CD4-positive, CD25-positive, alpha-beta regulatory T cell (primary cell): ENCODE results near the gene SYT1. TPM values are rescaled to one million over a fixed set of nuclear protein-coding genes. Genes with fewer than 3 reads are reported as not detected.

Source experiments
- ATAC-seq, 2 donors: fragments of 150-1000 bp; cut with Tn5 transposase; one replicate each; pipeline ENCODE4 v1.10.0; 2021; ENCODE audit warnings: low read depth in 2 of 2, moderate number of reproducible peaks in 2 of 2, moderate library complexity in 1 of 2
- DNase-seq, 3 donors: peaks; one replicate each; pipeline versions ENCODE4 v3.0.0 to v3.0.0-alpha.2; 2012 to 2022; ENCODE audit warnings: mixed read lengths in 1 of 3
- H3K27ac ChIP-seq: one replicate; pipeline ENCODE4 v1.7.0; 2013; ENCODE audit warnings: mild to moderate bottlenecking, low read length; ENCODE audit not compliant: insufficient read depth, poor library complexity, severe bottlenecking
- H3K27me3 ChIP-seq: one replicate; pipeline ENCODE4 v1.7.0; 2013; ENCODE audit warnings: low read length; ENCODE audit not compliant: control insufficient read depth, insufficient read depth
- H3K36me3 ChIP-seq: one replicate; pipeline ENCODE4 v1.7.0; 2013; ENCODE audit warnings: mild to moderate bottlenecking, low read length, moderate library complexity; ENCODE audit not compliant: control insufficient read depth, insufficient read depth
- H3K4me1 ChIP-seq: 2 replicates; pipeline ENCODE4 v1.7.0; 2013; ENCODE audit warnings: mild to moderate bottlenecking, low read length; ENCODE audit not compliant: insufficient read depth, control insufficient read depth, poor library complexity, severe bottlenecking
- H3K4me3 ChIP-seq: one replicate; pipeline ENCODE4 v1.7.0; 2013; ENCODE audit warnings: low read depth, mild to moderate bottlenecking, low read length, moderate library complexity
- H3K9me3 ChIP-seq, 2 experiments: 1 replicate in 1 of 2; 2 replicates in 1 of 2; pipeline ENCODE4 v1.7.0; 2013; ENCODE audit warnings: low read length in 2 of 2, mild to moderate bottlenecking in 1 of 2, moderate library complexity in 1 of 2; ENCODE audit not compliant: control insufficient read depth in 2 of 2
- H3K27ac Mint-ChIP-seq, 3 donors: one replicate each; pipeline ENCODE4 v1.8.0; 2020 to 2022; ENCODE audit warnings: mild to moderate bottlenecking in 3 of 3, mixed read lengths in 3 of 3, moderate library complexity in 2 of 3
- H3K27me3 Mint-ChIP-seq: one replicate; pipeline ENCODE4 v1.8.0; 2022; ENCODE audit warnings: mild to moderate bottlenecking, mixed read lengths
- H3K36me3 Mint-ChIP-seq: one replicate; pipeline ENCODE4 v1.8.0; 2020; ENCODE audit warnings: mixed read lengths
- H3K4me1 Mint-ChIP-seq, 4 donors: one replicate each; pipeline ENCODE4 v1.8.0; 2020 to 2022; ENCODE audit warnings: mixed read lengths in 4 of 4, mild to moderate bottlenecking in 1 of 4
- H3K4me3 Mint-ChIP-seq, 4 donors: one replicate each; pipeline ENCODE4 v1.8.0; 2020 to 2022; ENCODE audit warnings: mild to moderate bottlenecking in 4 of 4, mixed read lengths in 4 of 4, moderate library complexity in 3 of 4
- H3K9me3 Mint-ChIP-seq, 7 donors: one replicate each; pipeline ENCODE4 v1.8.0; 2020 to 2022; ENCODE audit warnings: mixed read lengths in 7 of 7, mild to moderate bottlenecking in 3 of 7, moderate library complexity in 2 of 7
- polyA plus RNA-seq, 4 donors: library from polyadenylated mRNA; unstranded; fragments of 300-500 nt; fragmentation: Illumina TruSeq; gene quantifications; one replicate each; pipeline ENCODE4 v1.2.3, GENCODE V29; 2021
- total RNA-seq: library from RNA; stranded (reverse); gene quantifications from one replicate; pipeline ENCODE4 v1.2.3, GENCODE V29; 2022

SYT1 gene
- total and polyA plus RNA-seq, 5 donors from 2014 or later: not detected

DNA sequence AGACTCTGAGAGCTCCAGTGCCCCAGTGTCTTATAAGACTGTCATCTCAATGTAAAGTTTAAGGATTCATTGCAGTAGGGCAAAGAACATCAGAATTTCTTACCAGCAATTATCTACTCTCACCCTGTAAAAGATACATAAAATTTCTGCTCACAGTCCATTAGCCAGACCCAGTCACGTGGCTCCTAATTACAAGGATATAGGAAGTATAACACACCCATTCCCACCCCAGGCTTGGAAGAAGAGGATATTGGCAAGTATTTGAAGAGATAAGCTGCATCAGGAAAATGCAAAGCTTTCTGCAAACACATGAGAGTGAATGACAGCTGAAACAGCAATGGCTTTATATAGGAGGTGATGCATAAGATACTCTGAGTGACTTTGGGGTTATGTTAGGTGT is 14.3 kb downstream of the SYT1 start:
- no peaks in the 10 kb centered on the region for H3K4me1 Mint-ChIP-seq
- Histone ChIP-seq H3K4me1 (no peaks in the 10 kb centered on the region), H3K27ac (no peak overlapping the region), H3K36me3 (no peaks in the 10 kb centered on the region), H3K27me3 (no peaks in the 10 kb centered on the region), H3K9me3 (no peaks in the 10 kb centered on the region), H3K4me3 (no peak overlapping the region)
- H3K36me3 Mint-ChIP-seq: no peaks in the 10 kb centered on the region
- no peak overlapping the region for H3K27ac Mint-ChIP-seq
- no peak overlapping the region for H3K4me3 Mint-ChIP-seq
- peaks cover 0 to 8% (median 3%) of the 10 kb centered on the region in 7 donors for H3K9me3 Mint-ChIP-seq
- no peak for DNase-seq
- no peak for ATAC-seq
- no peaks in the 10 kb centered on the region for H3K27me3 Mint-ChIP-seq

DNA sequence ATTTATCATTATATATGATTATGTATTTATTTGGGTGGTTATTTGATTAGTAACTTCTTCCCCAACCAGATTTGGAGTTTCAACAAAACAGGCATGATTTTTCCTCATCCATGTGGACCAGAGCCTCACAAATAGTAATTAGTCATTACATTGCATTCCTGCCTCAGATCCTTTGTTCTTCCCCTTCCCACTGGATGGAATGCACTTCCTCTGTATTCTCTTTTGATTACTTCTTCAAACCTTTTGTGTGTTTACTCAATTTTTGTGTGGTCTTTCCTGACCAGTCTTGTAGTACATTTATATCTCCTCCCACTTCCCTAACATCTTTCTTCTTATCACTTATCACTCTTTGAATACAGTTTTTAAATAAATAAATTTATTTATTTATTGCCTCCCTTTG is 15.5 kb downstream of the SYT1 start:
- no peak for ATAC-seq
- no peaks in the 10 kb centered on the region for H3K36me3 Mint-ChIP-seq
- no peak overlapping the region for H3K27ac ChIP-seq
- H3K4me1 ChIP-seq: no peaks in the 10 kb centered on the region
- no peaks in the 10 kb centered on the region for H3K36me3 ChIP-seq
- no peak overlapping the region for H3K4me3 Mint-ChIP-seq
- no peak overlapping the region for H3K27ac Mint-ChIP-seq
- no peaks in the 10 kb centered on the region for H3K4me1 Mint-ChIP-seq
- DNase-seq: no peak
- H3K4me3 ChIP-seq: no peak overlapping the region
- H3K27me3 Mint-ChIP-seq: no peaks in the 10 kb centered on the region
- H3K9me3 Mint-ChIP-seq: peaks cover 0 to 7% (median 3%) of the 10 kb centered on the region in 7 donors
- no peaks in the 10 kb centered on the region for H3K9me3 ChIP-seq
- H3K27me3 ChIP-seq: no peaks in the 10 kb centered on the region

DNA sequence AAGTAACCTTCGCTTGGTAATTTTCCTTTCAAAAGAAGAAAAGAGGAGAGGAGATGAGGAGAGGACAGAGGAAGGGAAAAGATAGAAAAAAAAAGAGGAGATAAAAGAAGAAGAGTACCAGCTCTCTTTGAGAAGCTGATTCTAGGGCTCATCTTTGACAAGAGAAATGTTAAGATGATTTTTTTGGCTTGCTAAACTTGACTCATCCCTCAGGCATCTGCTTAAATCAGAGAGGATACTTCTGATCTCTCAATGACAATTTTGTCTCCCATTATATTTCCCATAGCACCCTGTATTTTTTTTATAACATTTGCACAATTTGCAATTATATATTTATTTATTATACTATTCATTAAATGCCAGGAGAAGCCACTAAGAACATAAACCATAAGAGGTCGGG is 17.1 kb downstream of the SYT1 start:
- Histone ChIP-seq H3K27ac (no peak overlapping the region), H3K9me3 (no peaks in the 10 kb centered on the region), H3K36me3 (no peaks in the 10 kb centered on the region), H3K4me1 (no peaks in the 10 kb centered on the region), H3K27me3 (no peaks in the 10 kb centered on the region), H3K4me3 (no peak overlapping the region)
- Mint-ChIP-seq H3K4me1 (no peaks in the 10 kb centered on the region), H3K36me3 (no peaks in the 10 kb centered on the region), H3K27me3 (no peaks in the 10 kb centered on the region), H3K27ac (peak overlapping the region in 1 of 3 donors; percentile 21), H3K9me3 (peaks cover 0 to 7% (median 3%) of the 10 kb centered on the region in 7 donors), H3K4me3 (no peak overlapping the region)
- no peak for DNase-seq
- ATAC-seq: no peak

DNA sequence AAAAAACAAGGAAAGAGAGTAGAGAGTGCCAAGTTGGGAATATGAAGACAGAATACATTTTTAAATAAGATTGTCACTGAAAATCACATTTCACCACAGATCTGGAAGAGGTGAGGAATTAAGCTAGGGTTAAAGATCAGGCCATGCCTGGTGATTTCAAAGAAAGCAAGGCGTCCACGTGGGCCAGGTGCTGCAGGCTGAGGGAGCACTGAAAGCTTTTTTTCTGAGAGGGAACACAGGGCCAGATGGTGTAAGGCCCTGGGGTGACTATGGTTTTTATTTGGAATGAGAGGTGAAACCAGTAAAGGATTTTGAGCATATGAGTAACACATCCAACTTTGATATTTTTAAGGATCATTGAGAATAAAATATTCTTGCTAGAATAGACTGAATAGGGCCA is 20.9 kb downstream of the SYT1 start:
- no peaks in the 10 kb centered on the region for H3K36me3 ChIP-seq
- Mint-ChIP-seq H3K4me1 (no peaks in the 10 kb centered on the region), H3K27ac (no peak overlapping the region), H3K36me3 (no peaks in the 10 kb centered on the region), H3K27me3 (no peaks in the 10 kb centered on the region), H3K9me3 (peaks cover 0 to 7% (median under 1%) of the 10 kb centered on the region in 7 donors), H3K4me3 (no peak overlapping the region)
- H3K4me3 ChIP-seq: no peak overlapping the region
- ATAC-seq (no peak), DNase-seq (no peak)
- no peaks in the 10 kb centered on the region for H3K27me3 ChIP-seq
- H3K27ac ChIP-seq: no peak overlapping the region
- no peaks in the 10 kb centered on the region for H3K9me3 ChIP-seq
- H3K4me1 ChIP-seq: no peaks in the 10 kb centered on the region

DNA sequence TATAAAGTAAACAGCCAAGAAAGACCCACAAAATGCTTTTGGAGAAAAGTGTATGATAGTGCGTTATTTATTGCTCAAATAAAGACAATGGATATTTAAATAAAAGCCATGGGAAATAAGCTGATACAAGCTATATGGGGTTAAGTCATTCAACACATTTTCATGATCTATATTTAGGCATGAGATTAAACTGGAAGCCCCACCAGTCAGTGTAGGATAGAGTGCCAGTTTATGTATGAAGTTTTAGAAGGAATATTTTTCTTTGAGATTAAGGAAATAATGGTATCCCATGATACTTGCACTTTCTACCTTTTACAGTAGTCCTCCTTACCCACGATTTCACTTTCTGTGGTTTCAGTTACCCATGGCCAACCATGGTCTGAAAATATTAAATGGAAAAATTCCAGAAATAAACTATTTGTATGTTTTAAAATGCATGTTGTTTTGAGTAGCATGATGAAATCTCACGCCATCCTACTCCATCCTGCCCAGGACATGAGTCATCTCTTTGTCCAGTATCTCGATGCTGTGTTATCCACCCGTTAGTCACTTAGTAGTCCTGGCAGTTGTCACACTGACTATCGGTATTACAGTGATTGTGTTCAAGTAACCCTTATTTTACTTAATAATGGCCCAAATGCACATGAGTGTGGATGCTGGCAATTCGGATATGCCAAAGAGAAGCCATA is 22.3 kb downstream of the SYT1 start:
- Mint-ChIP-seq H3K36me3 (no peaks in the 10 kb centered on the region), H3K27me3 (no peaks in the 10 kb centered on the region), H3K9me3 (peaks cover 0 to 8% (median 4%) of the 10 kb centered on the region in 7 donors), H3K4me1 (no peaks in the 10 kb centered on the region), H3K27ac (no peak overlapping the region), H3K4me3 (no peak overlapping the region)
- no peak for ATAC-seq
- Histone ChIP-seq H3K9me3 (no peaks in the 10 kb centered on the region), H3K36me3 (no peaks in the 10 kb centered on the region), H3K27me3 (no peaks in the 10 kb centered on the region), H3K27ac (no peak overlapping the region), H3K4me3 (no peak overlapping the region), H3K4me1 (no peaks in the 10 kb centered on the region)
- DNase-seq: no peak

DNA sequence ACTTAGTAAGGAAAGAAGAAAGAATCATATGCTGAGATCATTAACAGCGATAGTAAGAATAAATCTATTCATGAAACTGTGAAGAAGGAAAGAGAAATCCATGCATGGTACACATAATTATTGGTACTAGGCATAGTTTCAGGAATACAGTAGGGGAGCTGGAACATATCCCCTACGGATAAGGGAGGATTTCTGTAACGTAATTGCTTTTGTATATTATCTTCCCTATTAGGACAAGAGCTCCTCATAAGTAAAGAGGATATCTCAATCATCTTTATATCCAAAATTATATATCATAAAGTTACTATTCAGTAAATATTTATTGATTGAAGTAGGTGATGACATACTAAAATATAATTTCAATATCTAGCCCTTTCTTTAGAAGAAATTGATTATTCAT is 22.9 kb downstream of the SYT1 start:
- no peaks in the 10 kb centered on the region for H3K27me3 Mint-ChIP-seq
- H3K36me3 Mint-ChIP-seq: no peaks in the 10 kb centered on the region
- peaks cover 0 to 8% (median 4%) of the 10 kb centered on the region in 7 donors for H3K9me3 Mint-ChIP-seq
- H3K27ac ChIP-seq: no peak overlapping the region
- no peaks in the 10 kb centered on the region for H3K9me3 ChIP-seq
- no peaks in the 10 kb centered on the region for H3K36me3 ChIP-seq
- no peaks in the 10 kb centered on the region for H3K4me1 Mint-ChIP-seq
- no peak for DNase-seq
- no peak overlapping the region for H3K27ac Mint-ChIP-seq
- no peaks in the 10 kb centered on the region for H3K27me3 ChIP-seq
- H3K4me1 ChIP-seq: no peaks in the 10 kb centered on the region
- H3K4me3 Mint-ChIP-seq: no peak overlapping the region
- ATAC-seq: no peak
- no peak overlapping the region for H3K4me3 ChIP-seq

DNA sequence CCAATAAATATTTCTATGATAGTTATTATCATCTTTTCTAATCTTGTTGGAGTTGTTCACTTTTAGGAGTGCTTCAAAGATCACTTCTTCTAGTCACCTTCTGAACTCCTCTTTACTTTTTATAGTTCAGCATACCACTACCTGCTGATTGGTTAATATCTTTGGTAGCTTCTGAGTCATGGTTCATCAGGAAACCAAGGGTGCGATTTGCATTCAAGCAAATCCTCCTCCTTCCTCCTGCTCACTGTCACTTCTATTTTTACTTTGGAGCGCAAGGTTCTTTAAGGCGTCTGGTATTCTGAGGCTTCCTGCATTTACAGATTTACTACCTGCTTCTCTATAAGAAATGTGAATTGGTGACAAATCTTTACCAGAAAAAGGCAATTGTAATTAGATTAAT is 24.0 kb downstream of the SYT1 start:
- Mint-ChIP-seq H3K27ac (no peak overlapping the region), H3K4me1 (no peaks in the 10 kb centered on the region), H3K36me3 (no peaks in the 10 kb centered on the region), H3K9me3 (peaks cover 0 to 12% (median 4%) of the 10 kb centered on the region in 7 donors), H3K27me3 (no peaks in the 10 kb centered on the region), H3K4me3 (no peak overlapping the region)
- DNase-seq: no peak
- Histone ChIP-seq H3K4me1 (no peaks in the 10 kb centered on the region), H3K27me3 (no peaks in the 10 kb centered on the region), H3K4me3 (no peak overlapping the region), H3K36me3 (no peaks in the 10 kb centered on the region), H3K9me3 (no peaks in the 10 kb centered on the region), H3K27ac (no peak overlapping the region)
- no peak for ATAC-seq

DNA sequence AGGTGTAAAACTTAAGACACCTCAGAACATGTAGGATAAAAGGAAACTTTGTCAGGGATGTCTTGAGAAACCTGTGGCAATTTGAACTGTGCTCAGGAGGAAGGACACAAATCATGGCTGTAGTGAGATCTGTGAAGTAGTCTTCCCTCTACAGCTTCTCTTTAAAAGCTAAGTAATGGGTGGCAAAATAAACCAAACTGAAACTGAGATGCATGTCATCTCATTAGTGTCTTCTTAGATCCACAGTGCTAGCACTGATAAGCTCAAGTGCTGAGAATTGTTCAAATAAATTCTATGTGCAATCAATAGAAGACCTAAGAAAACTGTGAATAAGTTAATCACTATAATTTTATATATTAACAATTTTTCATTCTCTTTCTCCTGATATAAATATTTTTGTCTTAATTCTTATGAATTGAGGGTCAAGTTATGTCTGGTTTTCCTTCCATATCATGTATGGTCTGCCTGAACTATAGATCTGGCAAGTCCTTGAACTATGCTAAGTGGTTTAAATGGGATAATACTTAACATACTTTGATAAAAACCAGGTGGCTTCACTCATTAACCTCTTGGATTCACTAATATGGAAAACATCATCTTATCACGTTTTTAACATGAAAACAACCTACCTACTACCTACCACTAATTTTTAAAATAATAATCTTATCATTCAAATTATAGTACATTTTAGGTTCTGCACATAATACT is 27.2 kb downstream of the SYT1 start:
- Mint-ChIP-seq H3K27me3 (no peaks in the 10 kb centered on the region), H3K4me3 (no peak overlapping the region), H3K9me3 (peaks cover 0 to 11% (median 6%) of the 10 kb centered on the region in 7 donors), H3K27ac (no peak overlapping the region), H3K36me3 (no peaks in the 10 kb centered on the region), H3K4me1 (no peaks in the 10 kb centered on the region)
- no peaks in the 10 kb centered on the region for H3K9me3 ChIP-seq
- no peak overlapping the region for H3K27ac ChIP-seq
- DNase-seq: no peak
- no peak overlapping the region for H3K4me3 ChIP-seq
- H3K27me3 ChIP-seq: no peaks in the 10 kb centered on the region
- ATAC-seq: no peak
- H3K4me1 ChIP-seq: no peaks in the 10 kb centered on the region
- H3K36me3 ChIP-seq: no peaks in the 10 kb centered on the region
